Prostate gland (tissue), 2 donors: ENCODE measurements around the gene PDE6C. TPM values are rescaled to one million over a fixed set of nuclear protein-coding genes. Genes with fewer than 3 reads are reported as not detected.

Source experiments
- DNase-seq: peaks from one replicate; pipeline ENCODE4 v3.0.0-alpha.2; 2019; ENCODE audit warnings: low spot score
- H3K27ac ChIP-seq, 2 donors: fragments of 200-600 bp; sonication (generic); 2 replicates each; pipeline ENCODE4 v1.5.1; 2017 to 2019
- H3K27me3 ChIP-seq: fragments of 200-600 bp; sonication (generic); replicated peaks from 2 replicates; pipeline ENCODE4 v1.5.1; 2019; ENCODE audit not compliant: insufficient read depth
- H3K36me3 ChIP-seq, 2 donors: fragments of 200-600 bp; sonication (generic); 1 replicate in 1 of 2; 2 replicates in 1 of 2; pipeline versions ENCODE4 v1.5.1 to v1.8.1; 2017 to 2019
- H3K4me1 ChIP-seq: fragments of 200-600 bp; sonication (generic); replicated peaks from 2 replicates; pipeline ENCODE4 v1.5.1; 2019
- H3K4me3 ChIP-seq, 2 donors: fragments of 200-600 bp; sonication (generic); 2 replicates each; pipeline ENCODE4 v1.5.1; 2017 to 2019
- H3K9me3 ChIP-seq: fragments of 200-600 bp; sonication (generic); 2 replicates; pipeline ENCODE4 v1.5.1; 2017
- CTCF ChIP-seq, 4 experiments: fragments of 200-600 bp in 2 of 4; fragments of 450-650 bp in 2 of 4; sonication (generic) in 2 of 4; IDR thresholded peaks; 1 replicate in 3 of 4; 2 replicates in 1 of 4; pipeline ENCODE4 v1.5.1; 2016 to 2019; ENCODE audit warnings: antibody characterized with exemption in 4 of 4, mild to moderate bottlenecking in 2 of 4, moderate library complexity in 2 of 4
- POLR2A ChIP-seq: fragments of 450-650 bp; IDR thresholded peaks from one replicate; pipeline ENCODE4 v1.6.1; 2016; ENCODE audit warnings: antibody characterized with exemption, mild to moderate bottlenecking
- POLR2AphosphoS5 ChIP-seq: sonication (generic); formaldehyde crosslinking; IDR thresholded peaks from one replicate; pipeline ENCODE4 v1.6.1; 2017; ENCODE audit warnings: antibody characterized with exemption
- WGBS: methylation state at CpG from one replicate; pipeline ENCODE4 v1.1.5; 2018; 5-methylcytosine and 5-hydroxymethylcytosine counted together
- intact Hi-C: fragments of 100-400 bp; cut with DNase I; formaldehyde crosslinking; loops from one replicate; pipeline ENCODE4 v1.14.2; 2022
- total RNA-seq, 2 donors: library from RNA; depleted of rRNA; stranded (reverse); fragments of >200 nt; gene quantifications; one replicate each; pipeline ENCODE4 v1.1.0, GENCODE V29; 2016

The PDE6C gene
- total RNA-seq, 2 donors from 2014 or later, result not detected

- DNase-seq, result no peak
- H3K4me1 ChIP-seq, result no peaks in the 10 kb centered on the region
- no peak for TF ChIP-seq CTCF (IDR thresholded peaks at IDR 0.05)
- no peak for TF ChIP-seq POLR2A
- no peak for TF ChIP-seq POLR2AphosphoS5
- no peak overlapping the region for H3K27ac ChIP-seq
- intact Hi-C loops, result no loop called here
- H3K27me3 ChIP-seq, result no peaks in the 10 kb centered on the region
- no peak overlapping the region for H3K4me3 ChIP-seq
- 92% methylated on average over 1 of the region's 1 CpG for WGBS
- no peaks in the 10 kb centered on the region for H3K9me3 ChIP-seq
- no peaks in the 10 kb centered on the region for H3K36me3 ChIP-seq
Measured at GRCh38 chr10:93654201-93654600, 41.9 kb downstream of the PDE6C start.

- no peak overlapping the region for H3K27ac ChIP-seq
- no peak for DNase-seq
- intact Hi-C loops, result no loop called here
- H3K27me3 ChIP-seq, result no peaks in the 10 kb centered on the region
- no peaks in the 10 kb centered on the region for H3K4me1 ChIP-seq
- H3K4me3 ChIP-seq, result no peak overlapping the region
- no peaks in the 10 kb centered on the region for H3K36me3 ChIP-seq
- no peaks in the 10 kb centered on the region for H3K9me3 ChIP-seq
- TF ChIP-seq POLR2A, result no peak
- TF ChIP-seq POLR2AphosphoS5, result no peak
- TF ChIP-seq CTCF (IDR thresholded peaks at IDR 0.05), result no peak
- 81% methylated on average over 1 of the region's 1 CpG for WGBS
Measured at GRCh38 chr10:93656155-93656554, 43.8 kb downstream of the PDE6C start.

- TF ChIP-seq POLR2A, result no peak
- TF ChIP-seq POLR2AphosphoS5, result no peak
- no peak for TF ChIP-seq CTCF (IDR thresholded peaks at IDR 0.05)
- 63% methylated on average over 1 of the region's 1 CpG for WGBS
- no peaks in the 10 kb centered on the region for H3K9me3 ChIP-seq
- intact Hi-C loops, result no loop called here
- H3K27me3 ChIP-seq, result no peaks in the 10 kb centered on the region
- no peak overlapping the region for H3K4me3 ChIP-seq
- H3K4me1 ChIP-seq, result no peaks in the 10 kb centered on the region
- no peak overlapping the region for H3K27ac ChIP-seq
- H3K36me3 ChIP-seq, result no peaks in the 10 kb centered on the region
- no peak for DNase-seq
Measured at GRCh38 chr10:93657757-93658156, 45.4 kb downstream of the PDE6C start.

- 95% methylated on average over 4 of the region's 4 CpGs for WGBS
- H3K27ac ChIP-seq, result no peak overlapping the region
- H3K9me3 ChIP-seq, result no peaks in the 10 kb centered on the region
Measured at GRCh38 chr10:93666030-93666429, 53.7 kb downstream of the PDE6C start.

GRCh38 chr10:93667795-93668194 is 55.5 kb downstream of the PDE6C start:
- 92% methylated on average over 3 of the region's 3 CpGs for WGBS
- no peak for DNase-seq
- Histone ChIP-seq H3K36me3 (no peaks in the 10 kb centered on the region), H3K27ac (no peak overlapping the region), H3K4me3 (no peak overlapping the region), H3K9me3 (no peaks in the 10 kb centered on the region), H3K4me1 (no peaks in the 10 kb centered on the region), H3K27me3 (no peaks in the 10 kb centered on the region)
- TF ChIP-seq POLR2A, result no peak
- no peak for TF ChIP-seq POLR2AphosphoS5
- no peak for TF ChIP-seq CTCF (IDR thresholded peaks at IDR 0.05)
- intact Hi-C loops, result no loop called here

More at GRCh38 chr10:93666030-93666429, 53.7 kb downstream of the PDE6C start:
- no peaks in the 10 kb centered on the region for H3K4me1 ChIP-seq
- intact Hi-C loops, result no loop called here
- H3K36me3 ChIP-seq, result no peaks in the 10 kb centered on the region
- H3K4me3 ChIP-seq, result no peak overlapping the region
- TF ChIP-seq POLR2AphosphoS5 (no peak), POLR2A (no peak)
- H3K27me3 ChIP-seq, result no peaks in the 10 kb centered on the region
- DNase-seq, result no peak
